DMS79 (cell line): ENCODE results near the gene MAOB.
"Not testable (repeated sequence)": the region's sequence is repeated elsewhere in the genome, so short reads cannot be mapped to it uniquely, and the experiment has no call there.

Experiments
- DNase-seq: peaks from one replicate; lab custom pipeline; 2025; lab: John Stamatoyannopoulos, UW

The MAOB gene

DNA sequence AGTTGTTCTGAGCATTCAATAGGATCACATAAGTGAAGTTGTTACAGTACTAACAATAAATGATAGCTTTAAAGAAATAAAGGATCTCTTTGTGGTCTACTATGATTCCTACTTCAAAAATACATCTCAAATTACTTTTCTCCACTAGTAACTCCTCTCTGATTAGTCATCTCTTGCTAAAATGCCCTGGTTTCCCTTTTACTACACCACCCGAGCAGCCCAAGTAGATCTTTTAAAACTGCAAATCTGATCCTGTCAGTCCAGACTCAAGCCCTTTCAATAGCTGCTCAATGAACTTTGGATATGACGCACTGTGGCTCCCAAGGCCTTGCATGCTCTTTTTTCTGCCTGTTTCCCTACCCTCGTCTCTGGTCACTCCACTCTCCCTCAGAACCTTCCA, 128.6 kb downstream of the MAOB start:
- DNase-seq, result no peak

DNA sequence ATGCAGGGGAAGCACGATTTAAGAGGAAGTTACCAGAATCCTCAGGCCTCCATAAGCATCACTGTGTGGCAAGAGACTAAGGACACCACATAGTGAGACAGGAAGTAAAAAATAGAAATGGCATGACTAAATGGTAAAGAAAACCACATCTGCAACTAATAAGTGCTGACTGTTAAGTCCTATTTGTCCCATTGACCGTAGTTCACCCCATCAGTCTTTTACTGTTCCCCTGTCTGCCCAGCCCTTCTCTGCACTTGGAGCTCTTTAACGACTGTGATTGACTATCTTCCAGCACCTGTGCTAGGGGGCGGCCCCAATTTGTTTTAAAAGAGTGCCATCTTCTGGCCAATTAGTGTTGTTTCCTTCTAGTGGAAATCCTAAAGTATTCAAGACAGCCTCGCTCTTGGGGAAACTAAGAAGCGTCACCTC, 132.0 kb downstream of the MAOB start:
- no peak for DNase-seq

DNA sequence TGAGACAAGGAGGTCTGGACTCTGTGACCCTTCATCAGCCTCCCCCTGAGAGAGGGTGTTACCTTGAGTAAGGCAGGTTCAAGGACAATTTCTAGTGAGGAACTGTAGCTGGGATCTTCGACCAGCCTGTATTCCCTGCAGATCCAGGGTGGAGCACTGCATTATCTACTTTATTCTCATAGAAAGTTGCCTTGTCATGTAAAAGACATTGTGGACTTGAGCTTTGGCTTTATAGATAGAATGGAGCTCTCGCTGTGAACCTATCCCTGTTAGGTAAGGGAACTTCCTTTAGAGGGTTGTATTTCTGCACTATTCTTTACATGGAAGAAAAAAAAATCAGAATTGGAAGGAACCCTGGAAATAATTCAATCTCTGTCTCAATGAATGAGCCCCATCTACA, 134.8 kb downstream of the MAOB start:
- DNase-seq, result no peak

DNA sequence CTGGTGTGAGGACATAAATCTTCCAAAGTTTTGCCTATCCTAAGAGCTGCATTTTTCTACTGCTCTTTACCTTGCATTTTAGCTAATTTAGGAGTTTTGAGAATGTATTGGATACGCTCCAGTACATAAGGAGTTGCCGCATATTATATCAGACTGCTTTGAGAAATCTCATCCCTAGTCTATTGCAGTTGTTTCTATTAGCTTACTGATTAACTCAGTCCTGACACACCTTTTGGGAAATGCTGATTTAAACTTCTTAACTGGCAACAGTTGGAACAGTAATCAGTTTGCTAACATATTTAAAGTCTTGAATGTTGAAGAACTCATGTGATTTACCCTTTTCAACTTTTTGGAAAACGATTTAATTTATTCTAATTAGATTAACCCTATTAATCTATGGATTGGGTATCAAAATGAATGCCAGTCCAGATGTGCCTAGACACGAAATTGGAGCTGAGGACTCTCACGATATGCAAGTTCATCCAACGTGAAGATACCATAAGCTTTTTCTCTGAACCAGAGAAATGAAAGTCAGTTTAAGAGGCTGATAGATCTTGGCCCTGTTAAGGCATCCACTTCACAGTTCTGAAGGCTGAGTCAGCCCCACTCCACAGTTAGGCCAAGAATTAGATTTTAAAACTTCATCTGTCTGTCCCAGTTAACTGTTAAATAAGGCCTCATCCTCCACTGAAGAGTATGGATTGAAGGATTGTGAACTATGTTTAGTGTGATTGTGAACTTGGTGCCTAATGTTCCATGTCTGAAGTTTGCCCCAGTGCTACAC, 136.1 kb downstream of the MAOB start:
- no peak for DNase-seq

DNA sequence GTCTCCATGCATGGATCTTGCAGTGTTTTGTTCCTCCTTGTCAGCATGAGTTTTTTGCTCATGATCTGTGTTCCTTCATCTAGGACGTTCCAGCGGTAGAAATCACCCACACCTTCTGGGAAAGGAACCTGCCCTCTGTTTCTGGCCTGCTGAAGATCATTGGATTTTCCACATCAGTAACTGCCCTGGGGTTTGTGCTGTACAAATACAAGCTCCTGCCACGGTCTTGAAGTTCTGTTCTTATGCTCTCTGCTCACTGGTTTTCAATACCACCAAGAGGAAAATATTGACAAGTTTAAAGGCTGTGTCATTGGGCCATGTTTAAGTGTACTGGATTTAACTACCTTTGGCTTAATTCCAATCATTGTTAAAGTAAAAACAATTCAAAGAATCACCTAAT, 138.0 kb downstream of the MAOB start:
- DNase-seq, result no peak

DNA sequence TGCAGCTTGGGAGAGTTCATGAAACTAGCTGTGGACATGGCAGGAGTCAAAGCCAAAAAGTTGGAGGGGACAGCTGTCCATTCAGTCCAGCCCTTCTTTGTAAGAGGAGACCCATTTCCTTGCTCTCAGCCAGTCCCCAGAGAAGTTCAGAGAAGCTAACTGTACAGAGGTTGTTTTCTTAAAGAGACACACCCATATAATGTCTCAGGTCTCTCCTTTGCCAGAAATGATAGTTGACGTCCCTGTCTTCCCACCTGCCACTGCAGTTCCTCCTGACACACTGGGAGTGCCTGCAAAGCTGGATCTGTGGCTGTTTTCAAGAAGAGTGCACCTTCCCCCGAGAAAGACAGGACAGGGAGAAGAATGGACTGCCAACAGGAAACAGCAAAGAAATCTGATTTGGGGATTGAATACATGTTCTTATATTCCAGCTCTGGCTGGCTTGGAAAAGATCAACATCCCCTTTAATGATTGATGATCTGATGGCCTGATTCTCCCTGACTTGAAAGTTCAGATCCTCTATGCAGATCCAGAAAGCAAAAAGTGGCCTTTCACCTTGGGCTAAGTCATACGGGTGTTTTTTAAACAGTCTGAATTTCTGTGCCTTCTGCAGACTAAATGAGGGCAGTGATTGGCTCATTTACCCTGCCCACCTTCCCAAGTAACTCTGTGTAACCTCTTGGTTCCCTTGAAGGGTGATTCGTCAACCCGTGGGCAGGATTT, 139.0 kb downstream of the MAOB start:
- no peak for DNase-seq

DNA sequence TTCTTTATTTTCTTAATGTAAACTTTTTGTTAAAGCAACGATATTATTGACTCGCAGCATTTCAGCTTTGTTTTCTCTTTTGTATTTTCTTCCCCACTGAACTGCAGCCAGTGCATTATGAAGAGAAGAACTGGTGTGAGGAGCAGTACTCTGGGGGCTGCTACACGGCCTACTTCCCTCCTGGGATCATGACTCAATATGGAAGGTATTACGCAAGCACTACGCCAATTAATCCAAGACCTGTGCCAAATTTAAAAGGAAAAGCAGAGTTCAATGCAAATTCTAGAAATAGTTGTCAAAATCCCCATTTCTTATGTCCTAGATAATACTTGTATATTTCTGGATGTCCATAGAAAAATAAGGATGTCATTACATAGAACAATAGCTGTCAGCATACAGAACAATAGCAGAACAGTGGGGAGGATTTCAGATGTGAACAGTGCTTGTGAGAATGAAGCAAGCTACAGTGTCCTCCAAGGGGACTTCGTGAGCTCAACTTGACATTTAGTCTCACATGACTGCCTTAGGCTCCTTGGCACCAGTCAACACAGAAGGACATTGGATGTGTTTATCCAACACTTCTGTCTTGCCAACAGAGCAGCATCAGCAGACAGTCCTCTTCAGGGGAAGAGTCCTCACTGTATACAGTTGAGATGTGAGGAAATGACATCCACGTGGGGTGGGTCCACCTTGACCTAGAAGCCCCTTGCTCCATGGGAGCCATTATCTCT, 140.2 kb downstream of the MAOB start:
- no peak for DNase-seq

DNA sequence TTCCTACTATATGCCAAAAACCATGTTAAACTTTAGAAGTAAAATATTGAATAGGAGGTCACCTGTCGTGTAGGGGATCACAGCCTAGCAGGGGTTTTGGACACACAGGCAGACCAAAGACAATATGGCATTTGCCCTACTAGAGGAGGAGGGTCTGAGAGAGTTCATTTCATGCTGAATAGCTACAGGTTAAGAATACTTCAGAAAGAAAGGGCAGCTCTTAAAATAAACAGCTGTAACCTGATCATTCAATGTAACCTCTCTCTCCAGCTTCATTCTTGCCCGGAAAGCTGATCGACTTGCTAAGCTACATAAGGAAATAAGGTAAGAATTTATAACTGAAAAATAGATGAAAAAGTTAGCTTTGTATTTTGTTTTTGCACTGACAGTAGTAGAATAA, 146.3 kb downstream of the MAOB start:
- no peak for DNase-seq

DNA sequence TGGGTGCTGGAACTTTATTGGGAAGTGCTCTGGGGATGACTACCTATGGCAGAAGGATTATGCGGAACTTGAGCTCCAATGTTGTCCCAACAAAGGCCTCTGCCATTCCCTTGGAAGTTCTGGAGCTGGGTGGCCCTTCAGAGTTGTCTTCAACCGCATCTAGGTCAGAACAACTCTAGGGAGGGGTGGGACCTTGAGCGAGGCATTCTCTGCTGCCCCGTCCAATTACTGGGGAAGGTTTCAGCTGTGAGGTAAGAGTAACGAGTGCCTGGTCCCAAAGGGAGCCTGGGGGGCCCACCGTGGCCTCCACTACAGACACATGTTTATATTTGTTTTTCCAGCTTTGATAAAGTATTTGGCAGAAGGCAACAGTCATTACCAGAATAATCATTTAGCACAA, 146.7 kb downstream of the MAOB start:
- DNase-seq, result no peak

DNA sequence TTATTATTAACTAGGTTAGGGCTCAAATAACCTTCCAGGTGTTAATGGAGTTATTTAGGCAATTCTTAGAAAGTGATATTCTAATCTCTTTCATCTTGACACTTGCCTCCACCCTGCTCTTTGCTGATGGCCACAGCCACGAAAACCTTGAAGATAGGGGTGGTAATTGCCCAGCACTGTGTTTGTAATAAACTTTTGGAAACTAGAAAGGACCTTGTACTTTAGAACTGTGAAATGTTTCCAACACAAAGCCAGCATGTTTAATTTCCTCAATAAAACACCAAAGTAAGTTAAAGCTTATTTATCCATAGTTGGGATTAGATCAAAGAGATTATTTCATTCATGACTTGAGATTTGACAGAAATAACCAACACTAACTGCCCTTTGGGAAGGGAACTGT, 147.8 kb downstream of the MAOB start:
- DNase-seq, result no peak

DNA sequence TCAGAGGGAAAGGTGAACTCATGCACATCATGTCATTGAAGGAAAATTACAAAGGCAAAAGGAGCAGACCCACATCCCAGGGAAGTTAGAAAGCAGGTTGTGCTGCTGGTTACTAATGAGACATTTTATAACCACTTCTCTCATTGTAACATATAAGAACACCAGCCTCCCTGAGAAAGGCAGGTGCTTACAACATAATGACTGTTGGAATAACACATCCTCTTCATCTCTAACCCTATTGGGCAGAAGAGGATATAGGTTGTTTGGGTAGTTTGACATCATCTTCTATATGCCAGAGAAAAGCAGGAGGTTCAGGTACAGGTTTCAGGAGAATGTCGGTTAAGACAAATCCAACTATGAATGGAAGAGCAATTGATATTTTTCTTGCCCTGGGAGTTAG, 148.6 kb downstream of the MAOB start:
- no peak for DNase-seq

DNA sequence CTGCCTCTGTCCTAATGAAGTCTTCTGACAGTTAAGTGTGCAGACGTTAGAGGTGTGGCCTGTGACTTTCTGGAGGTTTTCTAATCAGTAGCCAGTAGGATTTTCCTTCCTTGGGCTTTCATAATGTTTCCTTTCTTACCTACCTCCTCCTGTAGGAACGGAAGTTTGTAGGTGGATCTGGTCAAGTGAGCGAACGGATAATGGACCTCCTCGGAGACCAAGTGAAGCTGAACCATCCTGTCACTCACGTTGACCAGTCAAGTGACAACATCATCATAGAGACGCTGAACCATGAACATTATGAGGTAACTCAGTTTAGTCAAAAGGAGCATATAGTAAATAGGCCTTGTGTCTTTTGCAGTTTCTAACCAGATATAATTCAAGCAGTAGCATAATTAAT, 151.2 kb downstream of the MAOB start:
- DNase-seq, result no peak

DNA sequence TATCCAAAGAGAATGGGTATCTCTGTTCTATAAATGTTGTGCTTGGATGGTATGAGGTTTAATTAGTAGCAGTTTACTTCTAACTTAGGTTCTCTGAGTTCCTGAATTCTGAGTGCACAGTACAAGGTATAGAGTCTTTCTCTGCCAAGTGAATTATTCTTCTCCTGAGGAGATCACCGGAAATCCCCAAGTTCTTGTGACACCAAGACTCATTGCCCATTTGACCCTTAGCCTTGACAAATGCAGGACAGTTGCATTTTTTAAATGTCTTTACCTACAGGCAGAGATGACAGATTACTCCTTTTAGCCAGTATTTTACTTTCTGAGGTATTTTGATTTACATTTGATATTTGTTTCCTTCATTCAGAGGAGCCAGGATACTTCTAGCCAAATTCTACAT, 153.3 kb downstream of the MAOB start:
- DNase-seq, result no peak

DNA sequence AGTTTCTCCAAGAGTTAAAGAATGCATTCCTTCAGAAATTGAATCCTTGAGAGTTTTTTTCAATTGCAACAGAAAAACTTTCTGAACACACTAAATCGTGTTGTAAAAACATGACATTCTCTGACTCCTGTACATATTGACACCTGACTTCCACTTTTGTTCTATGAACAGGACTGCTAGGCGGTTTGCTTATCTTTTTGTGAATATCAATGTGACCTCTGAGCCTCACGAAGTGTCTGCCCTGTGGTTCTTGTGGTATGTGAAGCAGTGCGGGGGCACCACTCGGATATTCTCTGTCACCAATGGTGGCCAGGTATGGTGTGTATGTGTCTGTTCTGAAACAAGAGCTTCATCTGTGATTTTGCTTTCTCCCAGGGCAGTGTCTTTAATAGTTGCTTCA, 154.2 kb downstream of the MAOB start:
- no peak for DNase-seq

DNA sequence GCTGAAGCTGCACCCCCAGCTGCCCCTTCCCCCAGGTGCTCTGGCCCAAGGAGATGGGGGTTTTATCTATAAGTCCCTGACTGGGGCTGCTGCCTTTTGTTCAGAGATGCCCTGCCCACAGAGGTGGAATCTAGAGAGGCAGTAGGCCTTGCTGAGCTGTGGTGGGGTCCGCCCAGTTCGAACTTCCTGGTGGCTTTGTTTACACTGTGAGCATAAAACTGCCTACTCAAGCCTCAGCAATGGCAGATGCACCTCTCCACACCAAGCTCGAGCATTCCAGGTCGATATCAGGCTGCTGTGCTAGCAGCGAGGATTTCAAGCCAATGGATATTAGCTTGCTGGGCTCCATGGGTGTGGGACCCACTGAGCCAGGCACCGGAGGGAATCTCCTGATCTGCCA, 155.0 kb downstream of the MAOB start:
- not testable (repeated sequence) for DNase-seq

DNA sequence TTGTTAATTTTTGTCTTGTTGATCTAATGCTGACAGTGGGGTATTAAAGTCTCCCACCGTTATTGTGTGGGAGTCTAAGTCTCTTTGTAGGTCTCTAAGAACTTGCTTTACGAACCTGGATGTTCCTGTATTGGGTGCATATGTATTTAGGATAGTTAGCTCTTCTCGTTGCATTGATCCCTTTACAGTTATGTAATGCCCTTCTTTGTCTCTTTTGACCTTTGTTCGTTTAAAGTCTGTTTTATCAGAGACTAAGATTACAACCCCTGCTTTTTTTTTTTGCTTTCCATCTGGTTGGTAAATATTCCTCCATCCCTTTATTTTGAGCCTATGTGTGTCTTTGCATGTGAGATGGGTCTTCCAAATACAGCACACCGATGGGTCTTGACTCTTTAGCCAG, 157.0 kb downstream of the MAOB start:
- DNase-seq, result not testable (repeated sequence)

DNA sequence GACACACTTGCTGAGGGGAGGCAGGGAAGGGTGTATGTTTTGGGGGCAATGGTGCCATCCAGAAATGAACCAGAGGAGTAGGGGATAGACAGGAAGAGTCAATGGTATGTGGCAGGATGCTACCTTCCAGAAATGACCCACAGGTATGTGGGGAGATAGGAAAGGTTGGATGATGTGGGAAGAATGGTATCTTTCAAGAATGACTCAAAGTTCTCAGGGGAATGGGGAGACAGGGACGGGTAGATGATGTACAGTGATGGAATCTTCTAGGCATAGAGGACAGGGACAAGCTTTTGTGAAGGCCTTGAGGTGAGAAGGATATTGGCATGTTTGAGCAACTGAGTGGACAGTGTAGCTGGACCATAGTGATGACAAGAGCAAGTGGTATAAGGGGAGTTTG, 161.3 kb downstream of the MAOB start:
- no peak for DNase-seq

DNA sequence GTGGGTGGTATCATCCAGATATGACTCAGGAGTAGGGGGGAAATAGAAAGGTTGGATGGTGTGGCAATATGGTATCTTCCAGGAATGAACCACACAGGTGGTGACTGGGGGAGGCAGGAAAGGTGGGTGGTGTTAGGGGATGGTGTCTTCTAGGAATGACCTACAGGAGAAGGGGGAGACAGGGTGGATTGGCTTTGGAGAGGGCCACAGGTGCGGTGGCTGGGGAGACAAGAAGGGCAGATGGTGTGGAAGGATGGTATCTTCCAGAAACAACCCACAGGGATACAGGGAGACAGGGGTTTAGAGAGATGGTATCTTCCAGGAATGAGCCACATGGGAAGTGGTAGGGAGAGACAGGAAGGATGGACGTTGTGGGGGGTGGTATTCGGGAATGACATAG, 162.2 kb downstream of the MAOB start:
- DNase-seq, result no peak

DNA sequence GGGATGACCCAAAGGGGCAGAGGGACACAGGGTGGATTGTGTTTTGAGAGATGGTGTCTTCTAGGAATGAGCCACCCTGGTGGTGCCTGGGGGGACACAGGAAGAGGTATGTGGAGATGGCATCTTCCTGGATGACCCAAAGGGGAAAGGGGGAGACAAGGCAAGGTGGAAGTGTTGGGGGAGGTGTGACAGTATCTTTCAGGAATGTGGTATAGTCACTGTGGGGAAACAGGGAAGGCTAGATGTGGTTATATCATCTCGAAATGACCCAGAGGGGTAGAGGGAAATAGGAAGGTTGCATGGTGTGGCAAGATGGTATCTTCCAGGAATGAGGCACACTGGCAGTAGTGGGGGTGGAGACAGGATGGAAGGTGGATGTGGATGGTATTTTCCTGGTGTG, 163.3 kb downstream of the MAOB start:
- DNase-seq, result no peak

DNA sequence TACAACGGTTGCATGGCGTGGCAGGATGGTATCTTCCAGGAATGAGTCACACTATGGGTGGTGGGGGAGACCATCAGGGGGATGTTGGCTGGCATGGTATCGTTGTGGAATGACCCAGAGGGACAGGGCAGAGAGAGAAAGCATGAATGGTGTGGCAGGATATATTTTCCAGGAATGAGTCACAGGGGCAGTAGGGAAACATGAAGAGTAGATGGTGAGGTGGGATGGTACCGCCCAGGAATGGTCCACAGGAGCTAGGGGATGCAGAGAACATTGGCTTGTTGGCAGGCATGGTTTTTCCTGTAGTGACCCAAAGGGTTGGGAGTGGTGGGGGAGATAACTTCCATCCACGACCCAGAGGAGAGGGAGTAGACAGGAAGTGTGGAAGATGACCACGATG, 163.7 kb downstream of the MAOB start:
- no peak for DNase-seq

DNA sequence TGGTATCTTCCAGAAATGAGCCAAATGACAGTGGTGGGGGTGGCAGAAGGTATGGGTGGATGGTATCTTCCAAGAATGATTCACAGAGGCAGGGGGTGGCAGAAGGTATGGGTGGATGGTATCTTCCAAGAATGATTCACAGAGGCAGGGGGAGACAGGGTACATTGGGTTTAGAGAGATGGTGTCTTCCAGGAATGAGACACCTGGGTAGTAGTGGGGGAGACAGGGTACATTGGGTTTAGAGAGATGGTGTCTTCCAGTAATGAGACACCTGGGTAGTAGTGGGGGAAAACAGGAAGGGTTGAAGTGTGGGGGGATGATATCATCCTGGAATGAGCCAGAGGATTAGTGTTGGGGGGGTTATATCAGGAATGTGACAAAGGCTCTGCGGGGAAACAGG, 164.2 kb downstream of the MAOB start:
- no peak for DNase-seq

DNA sequence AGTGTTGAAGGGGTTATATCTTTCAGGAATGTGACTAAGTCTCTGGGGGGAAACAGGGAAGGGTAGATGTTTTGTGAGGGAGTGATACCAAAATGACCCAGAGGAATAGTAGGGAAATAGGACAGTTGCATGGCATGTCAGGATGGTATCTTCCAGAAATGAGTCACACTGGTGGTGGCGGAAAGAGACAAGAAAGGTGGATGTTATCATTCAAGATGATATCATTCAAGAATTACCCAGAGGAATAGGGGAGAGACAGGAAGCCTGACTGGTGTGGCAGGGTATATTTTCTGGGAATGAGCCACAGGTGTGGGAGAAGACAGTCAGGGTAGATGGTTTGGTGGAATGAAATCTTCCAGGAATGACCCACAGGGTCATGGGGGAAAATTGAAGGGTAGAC, 165.1 kb downstream of the MAOB start:
- DNase-seq, result no peak

DNA sequence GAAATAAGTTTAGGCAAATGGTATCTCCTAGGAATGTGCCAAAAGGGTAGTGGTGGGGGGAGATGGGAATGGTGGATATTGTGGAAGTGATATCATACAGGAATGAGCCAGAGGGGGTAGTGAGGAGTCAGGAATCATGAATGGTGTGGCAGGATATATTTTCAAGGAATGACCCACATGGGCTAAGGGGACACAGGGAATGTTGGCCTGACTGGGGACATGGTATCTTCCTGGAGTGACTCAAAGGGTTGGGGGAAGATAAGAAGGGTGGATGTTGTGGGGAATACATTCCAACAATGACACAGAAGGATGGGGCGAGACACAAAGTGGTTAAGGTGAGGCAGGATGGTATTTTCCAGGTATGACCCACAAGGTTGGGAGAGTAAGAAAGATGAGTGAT, 165.6 kb downstream of the MAOB start:
- no peak for DNase-seq
